ENCODE data around the gene ZNF718. TPM values are rescaled to one million over a fixed set of nuclear protein-coding genes. Genes with fewer than 3 reads are reported as not detected.

Gene ZNF718
- total and polyA plus RNA-seq, 2 of the 8 experiments (the other 6 are each of a cell fraction or from before 2014, with no cell fraction given): 3.3 to 19.5 TPM

DNA sequence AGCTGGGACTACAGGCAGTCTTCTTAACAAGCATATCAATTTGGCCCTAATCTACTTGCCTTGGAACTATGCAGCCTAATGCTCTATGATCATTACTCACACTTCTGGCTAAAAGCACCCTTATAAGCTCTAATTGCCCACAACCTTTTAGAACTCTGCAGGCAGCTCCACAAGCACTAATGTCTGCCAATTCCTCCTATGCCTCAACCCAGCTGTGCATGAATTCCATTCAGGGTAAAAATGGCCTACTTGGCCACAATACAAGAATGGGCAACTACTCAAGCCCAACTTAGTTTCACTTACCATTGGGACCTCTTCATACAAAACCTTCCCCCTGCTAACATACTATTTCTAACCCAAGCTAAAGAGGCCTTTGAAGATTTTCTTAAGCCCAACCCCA lies 51.7 kb downstream of the ZNF718 start:
- Histone ChIP-seq H3K79me2 (ENCODE audit: control insufficient read depth in 1 of 2, insufficient read depth in 2 of 2, low read length in 2 of 2) (no peaks in the 10 kb centered on the region), H3K56ac (replicated peaks; ENCODE audit: insufficient read length, low read depth, low read length) (no peak overlapping the region), H4K91ac (replicated peaks; ENCODE audit: insufficient read length, low read length) (no peak overlapping the region), H3K36me3 (ENCODE audit: control insufficient read depth in 2 of 4, insufficient read depth in 4 of 4, low read length in 3 of 4) (peaks cover 0 to 9% (median 3%) of the 10 kb centered on the region in 4 experiments; a peak in 3 of 8 replicates), H3K4me3 (ENCODE audit: extremely low read depth in 1 of 4, insufficient read depth in 2 of 4, low read depth in 3 of 4, low read length in 4 of 4) (no peak overlapping the region), H3K9ac (replicated peaks in 1 of 4; ENCODE audit: extremely low read depth in 1 of 4, low read depth in 3 of 4, low read length in 3 of 4) (no peak overlapping the region), H3K9me3 (ENCODE audit: insufficient read depth in 2 of 2, low read depth in 1 of 2, low read length in 1 of 2) (peaks cover 19 to 22% of the 10 kb centered on the region in 2 experiments), H2BK5ac (ENCODE audit: low read depth, low read length) (no peak overlapping the region), H3K4me2 (ENCODE audit: insufficient read depth in 1 of 2, low read depth in 2 of 2, low read length in 2 of 2) (no peak overlapping the region), H3K4ac (replicated peaks; ENCODE audit: insufficient read length, low read depth, low read length) (no peak overlapping the region), H4K8ac (ENCODE audit: extremely low read depth, insufficient read depth, low read length) (no peak overlapping the region), H3K23me2 (ENCODE audit: low read depth, low read length) (no peaks in the 10 kb centered on the region), H4K20me1 (replicated peaks in 1 of 2; ENCODE audit: control insufficient read depth in 1 of 2, insufficient read depth in 2 of 2, low read length in 2 of 2) (no peaks in the 10 kb centered on the region), H2BK120ac (replicated peaks; ENCODE audit: low read depth, low read length) (no peak overlapping the region), H3K23ac (ENCODE audit: insufficient read length) (no peak overlapping the region), H3K79me1 (ENCODE audit: low read depth, low read length) (no peaks in the 10 kb centered on the region; the same call in 1 of the 2 replicates), H2BK15ac (ENCODE audit: low read length) (no peak overlapping the region), H2AFZ (ENCODE audit: low read length) (no peak overlapping the region), H3K4me1 (replicated peaks in 1 of 4; ENCODE audit: control insufficient read depth in 3 of 4, insufficient read depth in 4 of 4, low read length in 3 of 4) (0 out of 7 replicates have a peak, but pooled peaks cover 0 to 3% (median 0%) of the 10 kb centered on the region in 4 experiments), H3K18ac (ENCODE audit: extremely low read depth, low read length) (no peak overlapping the region), H3K14ac (ENCODE audit: insufficient read length) (no peak overlapping the region), H4K5ac (ENCODE audit: insufficient read length, low read depth, low read length) (no peak overlapping the region), H2AK5ac (ENCODE audit: low read depth, low read length) (no peak overlapping the region), H3K27me3 (replicated peaks in 1 of 4; ENCODE audit: control insufficient read depth in 3 of 4, extremely low read depth in 1 of 4, insufficient read depth in 3 of 4, low read length in 3 of 4) (no peaks in the 10 kb centered on the region; a peak in 1 of 7 replicates), H2BK20ac (ENCODE audit: low read length) (no peak overlapping the region), H3K27ac (ENCODE audit: low read depth, low read length) (no peak overlapping the region), H2BK12ac (ENCODE audit: low read depth, low read length) (no peak overlapping the region)
- DNase-seq (ENCODE audit: low read depth in 1 of 2, low spot score in 2 of 2) (no peak), FAIRE-seq (no peak)
- POLR2A ChIA-PET (ENCODE audit: partially characterized antibody): interaction anchor here (1.5 to 3.1 kb wide), 3 partner anchors 15 to 52 kb away, joined by 4 to 16 read pairs (median 6); partner anchors contain the start of gene ZNF718
- CTCF ChIA-PET (ENCODE audit: partially characterized antibody): interaction anchor here (0.6 to 0.9 kb wide), 2 partner anchors 37 to 68 kb away, joined by 3 read pairs; no protein-coding TSS in a partner anchor
- TF ChIP-seq SUZ12 (IDR thresholded peaks at IDR 0.05; ENCODE audit: low read length) (no peak), HDAC2 (IDR thresholded peaks at IDR 0.05; ENCODE audit: borderline replicate concordance in 1 of 2, low read depth in 2 of 2, low read length in 2 of 2) (no peak), POLR2AphosphoS5 (IDR thresholded peaks at IDR 0.05; ENCODE audit: low read depth, low read length) (no peak), EZH2 (IDR thresholded peaks at IDR 0.05; ENCODE audit: low read depth, low read length, severe bottlenecking) (no peak)
